GM19467 (cell line): ENCODE measurements around the gene MTHFD1L.

ENCODE experiments used
- ATAC-seq: cut with Tn5 transposase; IDR thresholded peaks from one replicate; pipeline ENCODE4 v1.9.1; 2021; ENCODE audit warnings: mild to moderate bottlenecking, moderate library complexity; ENCODE audit not compliant: unreplicated experiment

The MTHFD1L gene

DNA sequence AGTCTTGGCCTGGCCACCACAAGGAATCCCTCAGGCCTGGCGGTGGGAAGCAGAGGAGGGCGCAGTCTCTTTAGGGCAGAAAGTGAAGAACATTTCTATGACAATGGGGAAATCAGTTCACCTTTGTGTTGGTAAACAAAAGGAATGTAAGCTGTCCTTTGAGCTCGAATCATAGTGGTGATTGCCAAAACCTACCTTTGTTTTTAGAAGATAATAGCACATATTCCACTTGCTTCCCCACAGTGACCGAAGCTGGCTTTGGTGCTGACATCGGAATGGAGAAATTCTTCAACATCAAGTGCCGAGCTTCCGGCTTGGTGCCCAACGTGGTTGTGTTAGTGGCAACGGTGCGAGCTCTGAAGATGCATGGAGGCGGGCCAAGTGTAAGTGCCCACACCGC, 144.1 kb downstream of the MTHFD1L start:
- ATAC-seq, result no peak

DNA sequence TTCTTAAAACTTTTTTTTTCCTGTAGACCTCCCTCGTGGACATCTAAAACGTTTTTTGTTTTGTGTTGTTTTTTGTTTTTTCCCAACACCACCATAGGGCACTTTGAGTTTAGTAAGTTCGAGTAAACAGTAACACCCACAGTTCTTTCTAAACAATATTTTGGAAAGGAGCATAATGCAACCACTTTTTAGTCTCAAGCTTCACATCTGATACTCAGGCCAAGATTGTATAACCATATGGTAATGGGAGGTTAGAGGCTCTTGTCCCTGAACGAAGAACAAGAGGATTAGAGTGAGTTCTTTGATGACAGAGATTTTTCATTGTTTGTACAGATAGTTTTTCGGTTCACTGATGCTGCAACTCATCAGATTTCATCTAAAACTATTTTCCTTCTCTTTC, 144.6 kb downstream of the MTHFD1L start:
- no peak for ATAC-seq

DNA sequence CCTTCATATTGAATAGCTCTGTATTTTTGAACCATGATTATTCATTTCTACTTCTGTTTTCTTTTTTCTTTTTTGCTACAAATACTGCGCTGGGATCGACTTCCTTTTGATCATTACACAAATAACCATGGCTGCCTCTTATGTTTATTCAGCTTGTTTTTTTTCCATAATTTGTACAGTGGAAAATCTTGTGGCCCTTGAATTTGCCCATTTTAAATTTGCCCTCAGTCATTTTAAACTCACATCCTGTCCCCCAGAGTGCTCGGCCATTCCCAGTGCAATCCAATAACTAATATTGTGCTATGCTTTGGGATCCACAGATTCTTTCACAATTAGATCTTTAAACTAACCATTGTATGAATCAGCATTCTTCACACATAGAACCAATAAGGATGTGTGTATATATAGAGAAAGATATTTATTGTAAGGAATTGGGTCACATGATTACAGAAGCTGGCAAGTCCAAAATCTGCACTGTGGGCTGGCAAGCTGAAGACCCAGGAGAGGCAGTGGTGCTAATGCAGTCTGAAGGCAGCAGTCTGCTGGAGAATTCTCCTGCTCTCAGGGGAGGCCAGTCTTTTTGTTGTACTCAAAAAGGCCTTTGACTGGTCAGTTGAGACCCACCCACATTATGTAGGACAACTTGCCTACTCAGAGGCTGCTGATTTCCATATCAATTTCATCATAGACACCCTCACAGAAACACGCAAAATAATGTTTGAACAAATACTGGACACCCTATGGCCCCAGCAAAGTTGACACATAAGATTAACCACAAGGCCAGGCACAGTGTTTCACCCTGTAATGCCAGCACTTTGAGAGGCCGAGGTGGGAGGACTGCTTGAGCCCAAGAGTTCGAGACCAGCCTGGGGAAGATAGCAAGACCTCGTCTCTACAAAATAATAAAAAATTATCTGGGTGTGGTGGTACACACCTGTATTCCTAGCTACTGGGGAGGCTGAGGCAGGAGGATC, 147.1 kb downstream of the MTHFD1L start:
- no peak for ATAC-seq

DNA sequence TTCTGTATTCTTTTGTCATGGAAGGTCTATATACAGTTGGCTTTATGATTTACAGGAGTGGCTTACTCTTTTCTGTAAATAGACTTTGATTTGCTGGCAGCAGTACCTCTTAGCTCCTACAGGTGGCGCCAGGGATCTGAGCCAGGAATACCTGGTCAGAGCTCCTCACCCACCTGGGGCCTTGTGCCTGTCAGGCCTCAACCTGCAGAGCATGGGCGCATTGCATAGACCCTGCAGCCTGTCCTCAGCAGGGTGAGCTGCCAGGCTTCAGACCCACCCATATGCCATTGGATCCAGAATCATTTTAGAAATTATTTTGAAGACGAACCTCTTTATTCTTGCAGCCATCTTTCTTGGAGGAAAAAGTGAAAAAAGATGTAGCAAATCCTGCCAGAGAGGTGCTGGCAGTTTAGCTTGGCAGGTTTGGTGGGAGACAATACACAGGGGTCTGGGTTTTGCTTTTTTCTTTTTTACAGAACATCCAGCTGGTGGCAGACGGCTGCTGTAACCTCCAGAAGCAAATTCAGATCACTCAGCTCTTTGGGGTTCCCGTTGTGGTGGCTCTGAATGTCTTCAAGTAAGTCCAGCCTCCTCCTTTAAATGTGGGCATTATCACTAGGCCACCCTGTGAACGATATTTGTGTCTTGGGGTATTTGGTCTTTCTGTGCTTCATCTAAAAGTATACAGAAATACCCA, 149.1 kb downstream of the MTHFD1L start:
- no peak for ATAC-seq

DNA sequence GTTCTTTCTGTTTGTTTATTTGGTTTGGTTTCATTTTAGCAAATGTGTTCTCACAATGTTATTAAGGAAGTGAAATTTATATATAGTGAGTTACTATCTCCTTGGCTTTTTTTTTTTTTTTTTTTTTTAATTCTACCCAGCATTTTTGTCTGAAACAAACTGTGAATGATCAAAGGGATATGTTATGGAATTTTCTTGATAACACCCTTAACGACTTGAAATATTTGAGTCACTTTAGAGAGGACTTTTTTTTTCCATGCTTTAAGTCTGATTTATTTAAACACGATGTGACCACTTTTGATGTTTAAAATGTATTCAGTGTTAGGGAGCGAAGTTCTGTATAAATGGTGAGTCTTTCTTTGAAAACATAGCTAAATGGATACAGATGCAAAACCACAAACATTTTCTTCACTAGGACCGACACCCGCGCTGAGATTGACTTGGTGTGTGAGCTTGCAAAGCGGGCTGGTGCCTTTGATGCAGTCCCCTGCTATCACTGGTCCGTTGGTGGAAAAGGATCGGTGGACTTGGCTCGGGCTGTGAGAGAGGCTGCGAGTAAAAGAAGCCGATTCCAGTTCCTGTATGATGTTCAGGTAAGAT, 149.7 kb downstream of the MTHFD1L start:
- ATAC-seq, result no peak

DNA sequence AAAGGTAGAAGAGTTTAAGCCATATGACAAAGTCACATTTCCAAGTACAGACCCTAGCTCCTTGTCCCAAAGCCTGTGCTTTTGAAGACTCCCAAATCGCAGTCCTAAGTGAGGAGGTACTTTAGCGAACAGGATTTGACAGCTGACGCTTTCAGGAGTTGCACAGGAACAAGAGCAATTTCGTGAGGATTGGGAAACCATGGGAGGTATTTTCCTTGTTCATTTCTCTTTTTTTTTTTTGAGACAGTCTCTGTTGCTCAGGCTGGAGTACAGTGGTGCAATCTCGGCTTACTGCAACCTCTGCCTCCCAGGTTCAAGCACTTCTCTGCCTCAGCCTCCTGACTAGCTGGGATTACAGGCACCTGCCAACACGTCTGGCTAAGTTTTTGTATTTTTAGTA, 150.6 kb downstream of the MTHFD1L start:
- ATAC-seq, result no peak

DNA sequence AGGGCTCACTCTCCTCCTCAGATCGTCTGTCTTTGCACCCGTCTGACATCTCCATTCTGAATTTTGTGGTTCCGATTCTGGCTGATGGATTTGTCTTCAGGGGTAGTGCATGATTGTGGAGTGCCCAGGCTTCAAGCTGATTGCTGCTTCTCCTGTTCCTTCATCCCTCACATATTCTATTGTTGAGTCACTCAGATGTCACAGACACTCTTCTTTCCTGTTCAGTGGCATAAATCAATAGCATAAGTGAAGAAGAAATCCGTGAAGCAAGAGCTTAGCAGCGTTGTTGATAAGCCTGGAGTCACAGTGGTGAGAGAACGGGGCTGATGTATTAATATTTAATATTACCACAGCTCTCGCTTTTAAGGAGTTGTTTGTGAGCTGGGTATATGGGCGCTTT, 152.5 kb downstream of the MTHFD1L start:
- ATAC-seq, result no peak

DNA sequence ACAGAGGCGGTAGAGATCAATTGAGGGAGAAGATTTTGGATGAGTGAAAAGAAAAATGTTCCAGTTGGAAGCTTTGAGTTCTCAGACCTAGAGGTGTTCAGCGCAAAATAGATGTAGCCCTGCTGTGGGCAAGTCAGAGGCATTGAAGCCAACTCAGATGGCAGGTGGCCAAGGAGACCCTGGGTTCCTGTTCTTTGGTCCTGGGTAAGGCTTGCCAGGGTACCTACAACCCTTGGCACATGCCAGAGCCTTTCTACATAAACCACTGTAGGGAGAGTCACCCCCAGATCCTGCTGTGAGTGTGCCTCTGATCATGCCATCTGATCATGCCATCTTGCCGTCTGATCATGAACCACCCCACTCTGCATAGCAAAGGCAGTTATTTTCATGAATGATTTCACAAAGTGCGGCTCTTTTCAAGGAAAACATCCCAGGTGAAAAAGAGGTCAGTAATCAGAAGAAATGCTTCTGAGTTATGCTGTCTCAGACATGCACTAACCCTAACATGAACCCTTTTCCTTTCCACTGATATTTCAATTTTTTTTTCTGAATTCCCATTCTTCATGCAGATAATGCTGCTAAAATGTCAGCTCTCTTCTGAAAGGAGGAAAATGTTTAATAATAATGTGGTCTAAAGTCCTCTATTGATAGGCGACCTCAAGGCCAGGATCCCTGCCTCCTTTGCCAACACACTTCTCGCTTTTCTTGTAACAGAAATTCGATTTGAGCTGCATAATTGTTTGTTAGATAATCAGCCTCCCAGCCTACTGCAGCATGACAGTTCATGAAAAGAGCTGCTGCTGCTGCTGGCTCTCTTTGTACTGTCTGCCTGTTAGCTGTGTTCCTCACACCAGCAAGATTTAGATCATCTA, 153.6 kb downstream of the MTHFD1L start:
- ATAC-seq, result no peak

DNA sequence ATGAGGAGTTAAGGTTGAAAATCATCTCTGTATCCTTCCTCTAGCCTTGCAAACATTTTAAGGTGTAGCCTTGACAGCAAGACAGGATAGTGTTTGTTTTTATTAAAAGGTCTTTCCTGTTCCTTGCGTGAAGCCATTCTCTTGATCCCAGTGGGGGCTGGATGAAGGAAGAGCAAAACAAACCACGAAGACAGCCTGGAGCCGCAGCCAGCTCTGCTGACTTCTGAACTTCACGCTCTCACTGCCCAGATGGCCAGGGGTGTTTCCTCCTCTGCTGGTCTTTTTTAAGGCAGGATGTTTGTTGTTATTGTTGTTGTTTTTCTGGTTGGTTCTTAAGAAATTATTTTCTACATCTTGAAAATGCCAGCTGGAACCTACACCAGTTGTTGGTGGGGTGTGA, 156.4 kb downstream of the MTHFD1L start:
- no peak for ATAC-seq

DNA sequence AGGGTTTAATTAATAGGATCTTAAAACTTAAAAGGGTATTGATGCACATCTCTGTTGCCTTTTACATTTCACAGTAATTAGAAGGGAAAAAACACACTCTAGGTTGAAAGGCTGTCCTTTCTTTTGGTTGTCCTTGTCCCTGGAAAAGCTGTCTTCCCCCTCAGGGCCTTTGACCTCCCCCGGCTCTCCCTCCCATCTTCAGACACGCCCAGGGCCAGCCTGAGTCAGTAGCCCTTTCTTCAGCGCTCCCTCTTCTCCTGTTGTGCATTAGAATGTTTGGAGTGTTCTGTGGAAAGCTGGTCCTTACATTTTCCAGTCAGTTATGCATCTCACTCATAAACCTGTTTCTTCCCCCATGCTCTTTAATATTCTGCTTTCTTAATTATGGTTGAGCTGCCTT, 157.0 kb downstream of the MTHFD1L start:
- ATAC-seq, result no peak

DNA sequence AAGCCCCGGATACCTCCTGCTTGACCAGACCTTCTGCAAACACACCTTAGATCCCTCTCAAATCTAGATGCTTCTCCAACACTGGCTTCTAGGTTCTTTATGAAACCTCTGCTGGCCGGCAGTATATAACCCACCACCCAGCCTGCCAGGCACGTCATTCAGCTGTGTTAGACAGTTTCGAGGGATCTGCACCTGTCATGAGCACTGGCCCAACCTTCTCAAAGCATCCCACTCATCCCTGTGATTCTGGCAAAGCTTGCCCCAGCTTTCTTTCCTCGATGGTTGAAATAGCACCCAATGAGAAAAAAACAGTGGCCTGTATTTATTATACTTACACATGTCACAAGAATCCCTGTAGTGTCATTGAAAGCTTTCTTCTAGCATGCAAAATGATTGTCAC, 157.8 kb downstream of the MTHFD1L start:
- no peak for ATAC-seq

DNA sequence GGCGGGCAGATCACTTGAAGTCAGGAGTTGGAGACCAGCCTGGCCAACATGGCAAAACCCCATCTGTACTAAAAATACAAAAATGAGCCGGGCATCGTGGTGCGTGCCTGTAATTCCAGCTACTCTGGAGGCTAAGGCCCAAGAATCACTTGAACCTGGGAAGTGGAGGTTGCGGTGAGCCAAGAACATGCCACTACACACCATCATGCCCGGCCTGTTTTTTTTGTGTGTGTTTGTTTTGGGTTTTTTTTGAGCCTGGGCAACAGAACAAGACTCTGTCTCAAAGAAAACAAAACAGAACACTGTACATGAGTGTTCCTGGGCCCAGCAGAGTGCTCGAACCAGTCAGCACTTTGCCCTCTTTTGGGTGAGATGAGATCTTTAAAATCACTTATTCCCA, 159.1 kb downstream of the MTHFD1L start:
- no peak for ATAC-seq

DNA sequence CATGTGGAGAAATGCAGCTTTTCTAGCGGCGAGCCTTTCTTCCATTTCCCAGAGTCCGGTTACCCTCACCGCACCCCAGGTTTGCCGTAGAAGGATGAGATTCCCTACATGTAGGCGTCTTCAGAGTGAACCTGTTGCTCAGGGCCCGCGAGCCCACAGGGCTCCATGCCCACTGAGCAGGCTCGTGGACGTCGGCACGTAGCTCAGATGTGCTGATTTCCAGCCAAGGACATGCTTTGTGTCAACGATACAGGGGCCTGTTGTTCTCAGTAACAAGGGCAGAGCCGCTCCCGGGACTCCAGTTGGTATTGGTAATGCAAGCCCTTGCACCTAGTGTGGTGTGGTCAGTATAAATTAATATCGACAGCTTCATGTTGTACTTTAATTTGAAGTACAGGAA, 159.6 kb downstream of the MTHFD1L start:
- ATAC-seq, result no peak

DNA sequence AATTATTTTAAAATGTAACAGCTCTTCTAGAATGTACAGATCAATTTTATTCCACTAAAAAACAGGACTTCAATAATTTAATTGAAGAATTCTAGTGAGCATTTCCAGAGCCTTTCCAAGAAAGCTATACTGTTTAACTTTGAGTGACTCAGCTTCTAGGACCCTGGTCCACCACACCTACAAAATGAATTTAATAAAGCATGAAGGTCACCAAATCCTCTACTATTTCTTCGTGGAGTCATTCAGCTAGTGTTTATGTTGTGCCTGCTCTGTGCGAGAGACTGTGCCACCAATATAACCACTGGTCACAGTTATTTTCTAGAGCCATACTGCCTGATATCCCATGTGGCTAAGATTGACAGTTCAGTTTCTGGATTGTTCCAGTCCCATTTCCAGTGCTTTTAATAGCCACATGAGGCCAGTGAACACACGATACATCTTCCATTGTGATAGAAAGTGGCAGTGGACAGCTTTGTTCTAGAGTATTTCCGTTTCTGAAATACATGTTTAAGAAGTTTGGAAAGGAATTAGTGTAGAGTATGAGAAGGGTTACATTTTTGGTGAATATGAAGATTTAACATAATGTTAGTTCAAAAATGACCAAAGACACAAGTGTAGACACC, 160.7 kb downstream of the MTHFD1L start:
- ATAC-seq, result no peak

DNA sequence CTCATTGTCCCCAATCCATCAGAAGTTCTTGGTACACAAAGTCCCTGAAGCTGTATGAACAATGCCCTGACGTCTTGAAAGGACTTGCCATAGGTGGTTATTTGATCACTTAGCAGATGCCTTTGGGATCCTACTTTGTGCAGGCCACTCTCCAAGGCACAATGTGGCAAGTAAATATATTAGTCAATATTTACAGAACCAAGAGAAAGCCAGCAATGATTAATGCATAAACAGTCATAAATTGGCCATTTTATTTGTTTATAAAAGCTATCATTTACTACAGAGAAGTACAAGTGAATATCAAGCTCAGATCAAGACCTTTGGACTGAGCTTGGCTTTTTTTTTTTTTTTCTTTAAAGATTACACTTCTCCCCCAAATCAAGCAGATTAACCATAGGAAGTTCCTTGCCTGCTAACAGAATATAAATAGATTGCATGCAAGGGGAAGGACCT, 161.8 kb downstream of the MTHFD1L start:
- ATAC-seq, result no peak

DNA sequence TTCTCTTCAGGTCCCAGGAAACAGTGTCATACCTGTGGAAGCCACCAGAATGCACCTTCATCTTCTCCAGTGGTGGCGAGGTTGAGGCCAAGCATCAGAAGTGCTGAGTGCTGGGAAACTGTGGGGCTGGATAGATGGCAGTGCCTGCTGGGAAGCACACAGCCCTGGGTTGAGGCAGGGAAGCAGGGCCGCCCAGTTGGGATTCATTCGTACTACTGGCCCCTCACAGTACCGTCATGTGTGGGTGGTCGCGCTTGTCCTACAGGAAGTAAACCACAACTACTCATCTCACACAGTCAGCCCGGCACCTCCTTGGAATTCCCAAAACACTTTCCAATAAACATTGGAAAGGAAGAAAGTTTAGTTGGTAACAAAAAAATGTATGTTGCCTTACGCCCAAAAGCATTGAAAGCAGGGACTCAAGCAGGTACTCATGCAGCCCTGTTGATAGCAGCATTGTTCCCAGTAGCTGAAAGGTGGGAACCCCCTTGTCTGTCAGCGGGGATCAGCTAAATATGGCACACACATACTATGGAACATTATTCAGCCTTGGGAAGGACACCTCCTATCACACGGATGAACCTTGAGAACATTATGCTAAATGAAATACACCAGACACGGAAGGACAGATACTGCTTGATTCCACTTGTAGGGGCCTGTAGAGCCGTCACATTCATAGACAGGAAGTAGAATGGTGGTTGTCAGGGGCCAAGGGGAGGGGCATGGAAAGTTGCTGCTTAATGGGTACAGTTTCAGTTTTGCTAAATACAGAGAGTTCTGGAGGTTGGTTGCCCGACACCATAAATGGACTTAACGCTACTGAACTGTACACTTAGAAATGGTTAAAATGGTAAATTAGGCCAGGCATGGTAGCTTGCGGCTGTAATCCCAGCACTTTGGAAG, 162.7 kb downstream of the MTHFD1L start:
- ATAC-seq, result no peak

DNA sequence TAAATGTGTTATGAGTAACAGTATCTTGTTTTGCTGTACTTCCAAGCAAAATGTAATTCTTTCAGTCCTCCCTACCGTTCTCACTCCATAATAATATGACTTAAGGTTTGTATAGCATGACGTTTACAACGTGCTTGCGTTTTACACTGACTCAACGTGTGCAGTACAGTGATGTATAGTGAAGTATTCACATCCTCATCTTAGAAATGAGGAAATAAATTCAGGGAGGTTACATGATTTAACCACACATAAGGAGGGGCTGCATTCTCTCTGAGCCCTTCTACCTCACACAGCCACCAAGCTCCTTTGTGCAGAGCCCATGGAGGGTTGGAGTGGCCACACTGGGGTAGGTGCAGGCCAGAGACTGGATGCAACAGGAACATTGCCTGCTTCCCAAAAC, 164.5 kb downstream of the MTHFD1L start:
- ATAC-seq, result no peak

DNA sequence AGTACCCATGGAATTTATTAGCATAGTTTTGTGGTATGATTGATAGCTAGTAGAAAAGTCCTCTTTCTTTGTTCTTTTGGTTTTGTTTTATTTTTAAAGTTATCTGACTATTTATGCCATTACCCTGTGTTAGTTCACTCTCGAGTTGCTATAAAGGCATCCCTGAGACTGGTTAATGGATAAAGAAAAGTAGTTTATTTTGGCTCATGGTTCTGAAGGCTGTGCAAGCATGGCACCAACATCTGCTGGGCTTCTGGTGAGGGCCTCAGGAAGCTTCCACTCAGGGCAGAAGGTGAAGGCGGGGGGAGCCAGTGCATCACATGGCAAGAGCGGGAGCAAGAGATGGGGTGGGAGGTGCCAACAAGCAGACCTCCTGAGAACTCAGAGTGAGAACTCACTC, 166.5 kb downstream of the MTHFD1L start:
- no peak for ATAC-seq
